Spleen (tissue), 7 donors: Measurements from ENCODE around the gene FIBCD1.

Experiments
- POLR2A ChIP-seq, 3 donors: fragments of 450-650 bp; IDR thresholded peaks; one replicate each; pipeline ENCODE4 v1.5.1; 2017; ENCODE audit warnings: antibody characterized with exemption in 3 of 3, mild to moderate bottlenecking in 1 of 3
- TF ChIP-seq, protein P1 (sequence below), 11 experiments: fragments of 200-600 bp in 7 of 11; fragments of 450-650 bp in 4 of 11; sonication (generic) in 4 of 11; IDR thresholded peaks in 8 of 11; conservative IDR thresholded peaks in 3 of 11; 1 replicate in 7 of 11; 2 replicates in 4 of 11; pipeline versions ENCODE4 v1.4.0 to v1.8.0; 2016 to 2021; ENCODE audit warnings: antibody characterized with exemption in 11 of 11, inconsistent platforms in 4 of 11, mild to moderate bottlenecking in 1 of 11
- donor health status: DM: no; HTN: no; CAD: no; lungs with moderate emphysema.
- donor health status: DM: no; HTN: no; CAD: no.
- donor health status: DM: no; HTN: no; CAD: no.

GRCh38 chr9:130905125-130905901, 33.7 kb downstream of the FIBCD1 start:
- TF ChIP-seq, protein P1, sequence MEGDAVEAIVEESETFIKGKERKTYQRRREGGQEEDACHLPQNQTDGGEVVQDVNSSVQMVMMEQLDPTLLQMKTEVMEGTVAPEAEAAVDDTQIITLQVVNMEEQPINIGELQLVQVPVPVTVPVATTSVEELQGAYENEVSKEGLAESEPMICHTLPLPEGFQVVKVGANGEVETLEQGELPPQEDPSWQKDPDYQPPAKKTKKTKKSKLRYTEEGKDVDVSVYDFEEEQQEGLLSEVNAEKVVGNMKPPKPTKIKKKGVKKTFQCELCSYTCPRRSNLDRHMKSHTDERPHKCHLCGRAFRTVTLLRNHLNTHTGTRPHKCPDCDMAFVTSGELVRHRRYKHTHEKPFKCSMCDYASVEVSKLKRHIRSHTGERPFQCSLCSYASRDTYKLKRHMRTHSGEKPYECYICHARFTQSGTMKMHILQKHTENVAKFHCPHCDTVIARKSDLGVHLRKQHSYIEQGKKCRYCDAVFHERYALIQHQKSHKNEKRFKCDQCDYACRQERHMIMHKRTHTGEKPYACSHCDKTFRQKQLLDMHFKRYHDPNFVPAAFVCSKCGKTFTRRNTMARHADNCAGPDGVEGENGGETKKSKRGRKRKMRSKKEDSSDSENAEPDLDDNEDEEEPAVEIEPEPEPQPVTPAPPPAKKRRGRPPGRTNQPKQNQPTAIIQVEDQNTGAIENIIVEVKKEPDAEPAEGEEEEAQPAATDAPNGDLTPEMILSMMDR (IDR thresholded peaks at IDR 0.05 in 8 of 11, conservative IDR thresholded peaks at IDR 0.05 in 3 of 11), result no peak
- no peak for TF ChIP-seq POLR2A (IDR thresholded peaks at IDR 0.05)
